ENCODE measurements around the gene C2orf76.
"Not testable (repeated sequence)": the region's sequence is repeated elsewhere in the genome, so short reads cannot be mapped to it uniquely, and the experiment has no call there.

The C2orf76 gene

DNA sequence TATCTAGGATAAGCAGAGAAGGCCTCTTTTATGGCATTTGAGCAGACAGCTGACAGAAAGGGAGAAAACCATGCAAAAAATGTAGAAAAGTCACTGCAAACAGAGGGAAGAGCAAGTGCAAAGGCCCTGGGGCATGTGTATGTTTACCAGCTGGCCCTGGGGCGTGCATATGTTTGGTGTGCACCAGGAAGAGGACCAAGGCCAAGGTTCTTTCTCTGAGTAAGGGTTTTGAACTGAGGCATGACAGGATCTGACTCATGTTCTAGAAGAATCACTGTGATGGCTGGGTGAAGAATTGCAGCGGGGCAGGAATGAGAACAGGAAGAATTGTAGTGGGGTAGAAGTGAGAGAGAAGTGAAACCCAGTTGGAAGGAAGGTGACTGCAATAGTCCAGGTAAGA lies 73.4 kb downstream of the C2orf76 start:
- no peak for DNase-seq

DNA sequence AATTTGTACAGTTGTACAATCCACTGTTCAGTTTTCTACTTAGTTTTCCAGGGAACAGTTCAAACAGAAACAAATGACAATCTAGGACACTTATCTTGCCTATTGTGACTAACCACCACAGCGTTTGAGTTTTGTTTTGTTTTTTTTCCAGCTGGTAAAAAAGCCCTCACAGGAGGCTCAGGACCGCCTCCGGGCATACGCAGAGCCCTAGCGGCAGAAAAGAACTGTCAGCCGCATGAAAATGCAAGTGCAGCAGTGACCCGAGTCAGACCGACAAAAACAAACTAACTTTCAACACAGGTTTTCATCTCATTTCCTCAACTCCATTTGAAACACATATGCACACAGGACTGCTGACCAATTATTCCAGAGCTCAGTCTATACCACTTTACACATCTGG lies 74.4 kb downstream of the C2orf76 start:
- peak; percentile 91 for DNase-seq

DNA sequence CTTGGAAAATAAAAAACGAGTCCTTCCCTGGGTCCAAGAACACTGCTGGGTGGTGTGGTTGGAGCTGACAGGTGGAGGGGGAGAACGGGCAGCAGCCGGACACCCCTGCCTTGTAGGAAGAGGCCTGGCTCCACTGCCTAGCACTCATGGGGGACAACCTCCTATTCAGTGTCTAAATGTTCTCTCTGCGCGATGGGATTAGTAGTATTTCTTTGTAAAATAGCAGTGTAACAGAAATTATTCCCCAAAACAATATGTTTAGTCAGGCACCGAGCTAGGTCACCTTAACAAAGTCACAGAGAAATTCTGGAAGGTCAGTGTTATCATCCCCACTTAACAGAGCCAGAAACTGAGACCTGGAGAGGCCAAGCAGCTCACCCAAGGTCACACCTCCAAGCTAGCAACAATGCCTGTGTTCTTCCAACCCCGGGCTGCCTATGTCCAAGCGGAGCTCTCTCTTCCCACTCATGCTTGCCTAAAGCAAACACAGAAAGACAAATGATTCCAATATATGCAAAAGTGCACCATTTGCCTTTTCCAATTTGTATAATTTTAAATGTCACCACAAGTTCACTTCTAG lies 75.0 kb downstream of the C2orf76 start:
- peak; percentile 93 for DNase-seq

DNA sequence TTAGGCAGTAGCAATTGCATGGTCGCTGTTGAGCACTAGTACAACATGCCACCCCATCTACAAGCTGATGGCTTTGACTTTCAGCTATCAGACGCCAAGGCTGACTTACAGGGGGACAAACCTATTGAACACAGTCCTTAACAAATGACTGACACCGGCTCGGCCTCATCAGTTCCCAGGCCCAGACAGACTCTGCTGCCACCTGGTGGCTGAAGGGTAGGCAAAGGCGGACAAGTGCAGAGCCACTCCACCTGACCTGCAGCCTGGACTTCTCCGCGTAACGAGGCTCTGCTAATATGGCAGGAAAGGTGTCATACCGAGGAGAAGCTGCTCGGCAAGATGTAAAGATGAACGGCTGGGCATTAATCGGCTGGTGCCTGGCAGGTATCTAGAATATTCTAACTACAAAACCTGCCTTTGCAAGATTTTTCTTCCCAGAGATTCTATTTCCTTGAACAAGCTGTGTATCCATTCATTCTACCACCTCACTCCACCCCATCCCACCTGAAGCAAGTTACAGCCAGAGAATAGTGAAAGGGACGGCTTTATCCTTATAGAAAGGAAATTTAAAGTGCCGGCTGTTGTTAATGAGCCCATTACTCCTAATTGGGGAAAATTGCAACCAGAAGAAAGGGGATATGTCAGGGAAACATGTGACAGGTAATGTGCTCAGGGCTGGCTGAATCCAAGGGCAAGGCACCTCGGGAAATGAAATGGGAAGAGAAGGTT lies 75.6 kb downstream of the C2orf76 start:
- peak; percentile 75 for DNase-seq

DNA sequence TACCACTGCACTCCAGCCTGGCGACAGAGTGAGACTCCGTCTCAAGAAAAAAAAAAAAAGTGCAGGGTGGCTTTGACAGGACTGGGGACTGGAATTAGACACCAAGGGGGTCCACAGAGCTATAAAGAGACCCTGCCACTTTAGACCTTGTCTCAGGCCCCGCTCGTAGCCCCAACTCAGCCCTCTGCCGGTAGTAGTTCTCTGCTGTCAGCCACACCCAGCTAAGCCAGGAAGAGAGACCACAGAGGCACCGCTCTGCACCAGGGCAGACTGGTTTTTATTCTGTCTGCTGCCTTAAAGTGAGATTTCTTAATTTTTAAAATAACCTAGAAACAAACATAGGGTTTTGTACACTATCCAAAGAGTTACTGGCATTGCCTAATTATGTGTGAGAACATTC lies 77.0 kb downstream of the C2orf76 start:
- no peak for DNase-seq

DNA sequence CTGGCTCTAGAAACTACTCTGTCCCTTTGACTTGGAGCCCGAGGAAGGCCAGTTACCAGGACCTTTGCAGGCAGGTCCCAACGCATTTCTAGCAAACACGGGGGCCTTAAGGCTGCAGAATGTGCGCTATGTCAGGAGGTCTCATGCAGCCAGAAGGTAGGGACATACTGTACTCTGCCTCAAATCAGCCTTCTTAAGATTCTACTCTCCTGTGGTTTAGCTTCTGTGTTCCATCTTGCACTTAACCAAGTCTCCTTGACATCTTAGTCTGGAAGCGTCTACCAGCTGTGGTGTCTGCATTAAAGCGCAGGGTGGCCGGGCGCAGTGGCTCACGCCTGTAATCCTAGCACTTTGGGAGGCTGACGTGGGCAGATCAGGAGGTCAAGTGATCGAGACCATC lies 77.5 kb downstream of the C2orf76 start:
- no peak for DNase-seq

DNA sequence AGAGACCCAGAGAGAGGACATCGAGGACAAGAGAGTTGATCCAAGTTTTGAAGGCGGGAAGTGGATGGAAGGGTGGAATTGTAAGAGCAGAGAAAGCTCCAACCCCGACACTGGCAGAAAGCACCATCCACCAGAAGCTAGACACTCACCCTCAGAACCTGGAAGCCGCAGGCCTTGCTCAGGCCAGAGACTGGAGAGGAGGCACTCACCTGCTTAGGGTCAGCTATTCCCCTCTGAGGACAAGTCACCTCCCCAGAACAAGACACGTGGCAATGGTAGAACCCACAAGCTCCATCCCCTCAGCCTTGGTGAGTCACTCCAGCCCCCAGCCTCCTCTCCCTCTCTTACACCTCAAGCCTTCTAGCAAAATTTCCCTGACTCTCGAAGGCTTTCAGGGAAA lies 78.1 kb downstream of the C2orf76 start:
- no peak for DNase-seq

DNA sequence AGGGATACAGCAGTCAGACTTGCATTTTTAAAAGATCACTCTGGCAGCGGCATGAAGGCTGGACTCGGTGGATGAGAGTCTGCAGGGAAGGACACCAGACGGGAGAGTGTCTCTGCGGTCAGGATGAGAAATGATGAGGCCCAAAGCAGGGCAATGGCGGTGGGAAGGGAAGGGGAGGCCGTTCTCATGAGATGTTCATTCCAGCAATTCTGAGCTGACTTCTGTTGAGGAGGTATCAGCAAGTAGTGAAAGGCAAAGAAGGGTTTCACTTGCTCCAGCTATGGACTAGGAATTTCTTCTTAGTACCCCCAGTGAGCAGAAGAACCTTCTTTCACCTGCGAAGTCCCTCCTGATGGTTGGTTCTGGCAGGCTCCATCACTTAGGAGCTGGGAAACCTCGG lies 80.0 kb downstream of the C2orf76 start:
- no peak for DNase-seq

DNA sequence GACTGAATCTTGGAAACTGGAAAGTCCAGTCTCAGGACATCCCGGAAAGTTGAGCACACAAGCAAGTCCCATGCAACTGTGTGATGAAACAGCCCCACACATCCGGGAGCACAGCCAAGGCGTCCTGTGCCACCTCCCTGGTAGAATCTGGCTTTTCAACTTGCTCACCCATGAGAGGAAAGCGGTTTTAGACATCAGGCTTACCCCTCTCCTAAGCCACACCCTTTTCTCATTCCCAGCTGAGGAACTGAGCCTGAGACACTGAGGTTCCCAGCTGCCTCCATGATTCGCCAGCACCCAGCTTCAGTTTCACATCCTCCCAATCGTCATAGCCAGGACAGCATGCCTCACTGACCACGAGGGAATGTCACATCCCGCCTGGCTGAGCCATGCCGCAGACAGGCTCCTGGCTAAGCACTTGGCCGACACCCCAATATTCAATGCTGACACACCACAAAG lies 82.7 kb downstream of the C2orf76 start:
- DNase-seq: no peak

DNA sequence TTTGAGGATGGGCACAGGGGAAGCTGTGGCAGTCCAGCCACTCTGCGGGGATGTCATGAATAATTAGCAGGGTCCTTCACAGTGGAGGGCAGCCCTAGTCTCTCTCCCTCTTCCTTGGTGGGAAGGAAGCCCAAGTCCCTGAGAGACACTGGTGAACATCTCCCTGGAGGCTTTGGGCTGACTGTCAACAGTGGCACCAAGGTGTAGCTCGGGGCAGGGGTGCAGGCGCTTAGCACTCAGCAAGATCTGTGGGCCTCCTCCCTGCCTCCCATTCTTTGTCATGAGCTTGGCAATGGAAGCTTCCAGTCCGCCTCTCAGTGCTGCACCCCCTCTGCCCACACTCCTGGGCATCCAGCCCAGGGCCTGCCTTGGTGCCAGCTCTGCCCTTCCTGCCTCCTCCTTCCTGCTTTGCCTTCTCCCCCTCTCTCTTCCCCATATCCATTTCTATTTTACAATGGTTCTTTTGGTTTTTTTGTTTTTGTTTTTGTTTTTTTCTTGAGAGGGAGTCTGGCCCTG lies 83.6 kb downstream of the C2orf76 start:
- DNase-seq: no peak

DNA sequence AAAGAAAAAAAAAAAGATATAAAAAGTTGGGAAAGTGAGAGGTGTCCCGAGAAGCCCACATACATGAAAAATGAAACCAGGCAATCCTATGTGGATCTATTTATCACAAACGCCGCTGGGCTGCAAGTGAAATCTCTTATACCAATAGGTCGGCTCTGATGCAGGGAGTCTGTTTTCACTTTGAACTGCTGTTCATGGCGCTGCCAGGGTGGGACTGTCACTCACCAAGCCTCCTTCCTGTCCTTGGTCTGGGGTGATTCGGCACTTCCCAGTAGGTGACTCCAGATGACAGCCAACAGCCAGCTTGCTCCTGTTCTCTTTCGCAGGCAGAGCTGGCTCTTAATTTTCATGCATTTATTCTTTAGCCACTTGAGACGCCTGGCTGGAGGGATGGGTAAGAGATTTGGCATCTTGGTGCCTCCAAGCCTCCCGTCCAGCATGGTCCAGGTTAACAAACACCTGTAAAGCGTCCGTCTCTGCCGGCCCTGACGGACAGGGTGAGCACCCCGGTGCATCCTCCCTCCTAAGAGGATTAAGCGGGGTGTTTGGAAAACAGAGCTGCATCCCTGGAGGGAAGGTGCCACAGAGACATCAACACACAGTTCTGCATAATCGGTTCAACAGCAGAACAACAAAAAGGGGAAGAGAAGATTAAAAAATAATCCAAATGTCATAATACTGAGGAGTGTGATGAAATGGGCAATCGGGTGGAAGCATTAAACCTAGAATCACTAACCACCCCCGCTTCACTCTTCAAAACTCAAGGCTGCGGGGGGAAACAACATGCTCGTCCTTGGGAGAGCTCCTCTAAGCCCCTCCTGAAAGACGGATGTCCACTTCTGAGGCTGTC lies 84.3 kb downstream of the C2orf76 start:
- DNase-seq: no peak

DNA sequence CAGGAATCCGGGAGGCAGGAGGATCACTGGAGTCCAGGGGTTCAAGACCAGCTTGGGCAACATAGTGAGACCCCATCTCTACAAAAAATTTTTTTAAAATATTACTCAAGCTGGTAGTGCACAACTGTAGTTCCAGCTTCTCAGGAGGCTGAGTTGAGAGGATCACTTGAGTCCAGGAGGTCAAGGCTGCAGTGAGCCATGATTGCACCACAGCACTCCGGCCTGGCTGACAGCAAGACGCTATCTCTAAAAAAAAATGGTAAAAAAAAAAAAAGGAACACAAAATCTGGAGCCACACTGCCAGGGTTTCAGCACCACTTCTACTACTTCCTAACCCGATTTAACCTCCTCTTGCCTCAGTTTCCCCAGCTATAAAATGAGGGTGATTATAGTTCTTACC lies 86.0 kb downstream of the C2orf76 start:
- no peak for DNase-seq

DNA sequence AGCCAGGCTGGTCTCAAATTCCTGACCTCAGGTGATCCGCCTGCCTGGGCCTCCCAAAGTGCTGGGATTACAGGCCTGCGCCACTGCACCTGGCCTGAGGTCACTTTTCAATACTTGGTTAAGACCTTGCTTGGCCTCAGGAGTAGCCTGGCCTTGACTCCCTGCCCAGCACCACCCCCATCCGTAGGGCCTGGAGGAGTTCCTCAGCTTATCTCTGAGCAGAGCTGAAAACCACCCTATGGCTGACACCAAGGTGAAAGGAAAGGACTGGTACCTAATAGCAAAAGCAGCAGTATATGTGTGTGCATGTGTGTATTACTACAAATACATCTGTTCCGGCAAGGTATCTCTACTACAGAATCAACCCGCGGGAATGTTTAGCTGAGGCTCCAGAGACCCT lies 87.0 kb downstream of the C2orf76 start:
- DNase-seq: no peak

DNA sequence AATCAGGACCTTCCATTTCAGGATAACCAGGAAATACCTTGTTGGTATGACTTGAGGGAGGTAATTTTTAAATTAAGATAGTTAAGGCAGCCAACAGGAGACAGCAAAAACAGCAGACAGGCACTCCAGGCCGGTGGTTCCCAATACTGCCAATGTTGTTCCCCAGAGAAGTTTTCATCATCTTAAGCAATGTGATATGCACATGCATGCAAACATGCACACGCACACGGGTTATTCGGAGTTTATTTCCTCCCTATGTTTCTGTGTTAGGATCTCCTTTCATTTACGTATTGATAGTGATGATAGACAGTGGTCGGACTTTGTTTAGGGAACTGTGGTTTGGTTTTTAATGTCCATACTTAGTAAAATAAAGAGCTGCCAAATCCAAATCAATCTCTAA lies 87.7 kb downstream of the C2orf76 start:
- no peak for DNase-seq

DNA sequence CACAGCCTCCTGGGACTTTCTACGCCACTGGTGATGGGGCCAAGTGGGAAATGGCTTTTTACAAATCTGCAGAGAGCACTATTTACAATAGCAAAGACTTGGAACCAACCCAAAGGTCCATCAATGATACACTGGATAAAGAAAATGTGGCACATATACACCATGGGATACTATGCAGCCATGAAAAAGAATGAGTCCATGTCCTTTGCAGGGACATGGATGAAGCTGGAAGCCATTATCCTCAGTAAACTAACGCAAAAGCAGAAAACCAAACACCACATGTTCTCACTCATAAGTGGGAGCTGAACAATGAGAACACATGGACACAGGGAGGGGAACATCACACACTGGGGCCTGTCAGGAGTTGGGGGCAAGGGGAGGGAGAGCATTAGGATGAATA lies 88.2 kb downstream of the C2orf76 start:
- DNase-seq: not testable (repeated sequence)

DNA sequence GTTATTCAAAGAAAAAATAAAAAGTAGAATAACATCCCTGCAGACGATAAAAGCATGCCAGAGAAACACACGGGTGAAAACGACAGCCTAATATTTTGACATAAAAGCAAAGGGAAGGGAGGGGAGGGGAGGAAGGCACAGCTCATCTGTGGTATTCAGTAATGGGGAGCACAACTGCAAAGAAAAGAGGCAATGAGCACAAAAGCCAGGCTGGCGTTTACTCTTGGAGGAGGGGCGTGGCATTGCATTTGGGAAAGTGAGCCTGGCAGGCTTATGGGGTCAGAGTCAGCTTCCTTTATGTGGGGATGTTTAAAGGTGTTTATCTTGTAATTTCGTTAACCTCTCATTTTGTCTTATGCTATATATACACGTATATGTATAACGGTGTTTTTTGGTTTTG lies 89.8 kb downstream of the C2orf76 start:
- no peak for DNase-seq

DNA sequence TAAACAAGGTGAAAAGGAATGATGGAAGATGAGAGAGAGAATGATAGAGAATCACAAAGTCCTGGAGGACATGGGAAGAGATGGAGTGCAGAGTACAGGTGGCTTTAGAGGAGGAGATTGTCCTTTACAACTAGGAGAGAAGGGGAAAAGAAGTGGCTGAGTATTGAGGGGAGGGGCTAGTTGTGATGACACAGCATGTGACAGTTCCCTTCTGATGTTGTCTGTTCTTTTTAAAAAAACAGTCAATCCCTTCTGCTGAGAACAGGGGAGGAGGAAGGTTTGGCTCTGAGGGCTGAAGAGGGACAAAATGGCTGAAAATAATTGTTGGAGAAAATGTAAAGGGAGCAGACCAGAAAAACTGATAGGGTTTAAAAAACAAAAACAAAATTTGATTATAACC lies 99.0 kb downstream of the C2orf76 start:
- no peak for DNase-seq

DNA sequence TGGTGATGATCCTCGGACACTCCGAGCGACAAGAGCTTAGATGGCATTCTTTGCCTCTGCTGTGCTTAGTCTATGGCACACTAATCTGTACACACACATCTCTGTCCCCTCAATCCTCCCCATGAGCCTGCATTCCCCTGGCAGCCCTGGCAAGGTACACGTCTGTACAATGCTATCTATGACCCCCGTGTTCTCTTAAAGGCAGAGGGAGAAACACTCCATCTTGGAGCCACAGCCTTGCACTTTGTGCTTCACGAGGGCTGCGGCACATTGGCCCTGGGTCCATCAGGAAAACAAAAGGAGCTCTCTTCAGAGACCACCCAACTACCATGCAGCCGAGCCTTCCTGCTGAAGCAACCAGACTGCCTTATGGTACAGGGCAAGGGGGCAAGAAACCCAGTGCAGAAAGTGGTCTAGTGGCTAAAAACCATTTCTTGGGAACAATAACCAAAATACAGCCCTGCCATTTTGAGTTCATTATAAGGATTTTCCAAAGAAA lies 100.5 kb downstream of the C2orf76 start:
- DNase-seq: no peak

DNA sequence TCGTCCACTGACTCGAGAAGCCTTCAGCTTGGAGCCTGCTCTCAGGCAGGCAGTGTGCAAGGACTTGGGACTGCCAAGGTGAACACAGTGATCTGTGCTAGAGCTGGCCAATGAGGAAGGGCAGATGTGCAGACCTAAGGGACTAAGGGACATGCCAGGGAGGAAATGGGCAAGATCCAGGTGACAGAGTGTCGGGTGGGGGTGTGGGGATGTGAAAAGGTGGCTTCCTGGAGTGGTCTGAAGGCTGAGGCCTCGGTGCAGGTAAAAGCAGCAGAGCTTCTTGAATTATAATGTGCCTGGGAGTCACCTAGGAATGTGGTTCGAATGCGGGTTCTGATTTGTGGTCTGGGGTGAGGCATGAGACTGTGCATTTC lies 101.0 kb downstream of the C2orf76 start:
- DNase-seq: no peak

DNA sequence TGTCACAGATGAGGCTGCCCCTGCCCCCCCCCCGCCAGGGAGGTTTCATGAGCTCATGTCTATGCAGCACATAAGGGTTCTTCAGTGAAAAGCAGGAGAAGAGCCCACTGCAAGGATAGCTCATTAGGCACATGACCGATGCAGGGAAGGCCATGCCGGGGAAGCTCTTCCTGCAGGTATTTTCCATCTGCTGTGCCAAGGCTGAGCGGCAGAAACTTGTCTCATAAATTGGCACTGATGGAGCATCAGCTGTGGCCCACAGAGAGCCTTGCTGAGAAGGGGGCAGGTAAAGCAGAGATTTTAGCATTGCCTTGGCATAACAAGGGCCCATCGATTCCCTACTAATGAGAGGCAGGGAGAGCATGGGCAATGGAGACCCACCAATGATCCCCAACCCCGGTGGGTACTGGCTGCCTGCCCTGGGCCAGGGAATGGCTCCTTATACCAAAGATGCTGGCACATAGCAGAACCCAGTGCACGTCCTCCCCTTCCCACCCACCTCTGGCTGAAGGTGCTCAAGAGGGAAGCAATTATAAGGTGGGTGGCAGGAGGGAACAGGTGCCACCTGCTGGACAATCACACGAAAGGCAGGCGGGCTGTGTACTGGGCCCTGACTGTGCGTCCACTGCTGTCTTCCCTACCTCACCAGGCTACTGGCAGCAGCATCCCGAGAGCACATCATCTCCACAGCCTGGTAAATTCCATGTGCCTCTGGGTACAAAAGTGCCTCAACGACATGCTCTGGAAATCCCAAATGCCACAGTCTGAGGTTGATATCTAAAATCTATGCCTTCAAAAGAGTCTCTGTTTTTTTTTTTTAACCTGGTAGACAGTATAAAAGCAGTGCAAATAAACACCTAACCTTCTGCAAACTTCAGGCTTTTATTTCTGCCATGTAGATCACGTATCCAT lies 101.6 kb downstream of the C2orf76 start:
- DNase-seq: peak; percentile 55

DNA sequence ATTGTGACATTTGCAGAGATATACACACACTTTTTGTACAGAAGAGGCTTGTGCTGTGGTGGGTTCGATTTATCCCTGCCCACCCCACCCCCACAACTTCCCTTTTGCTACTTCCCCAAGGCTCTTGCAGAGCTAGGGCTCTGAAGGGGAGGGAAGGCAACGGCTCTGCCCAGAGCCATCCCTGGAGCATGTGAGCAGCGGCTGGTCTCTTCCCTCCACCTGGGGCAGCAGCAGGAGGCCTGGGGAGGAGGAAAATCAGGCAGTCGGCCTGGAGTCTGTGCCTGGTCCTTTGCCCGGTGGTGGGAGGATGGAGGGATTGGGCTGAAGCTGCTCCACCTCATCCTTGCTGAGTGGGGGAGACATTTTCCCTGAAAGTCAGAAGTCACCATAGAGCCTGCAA lies 103.0 kb downstream of the C2orf76 start:
- DNase-seq: no peak

DNA sequence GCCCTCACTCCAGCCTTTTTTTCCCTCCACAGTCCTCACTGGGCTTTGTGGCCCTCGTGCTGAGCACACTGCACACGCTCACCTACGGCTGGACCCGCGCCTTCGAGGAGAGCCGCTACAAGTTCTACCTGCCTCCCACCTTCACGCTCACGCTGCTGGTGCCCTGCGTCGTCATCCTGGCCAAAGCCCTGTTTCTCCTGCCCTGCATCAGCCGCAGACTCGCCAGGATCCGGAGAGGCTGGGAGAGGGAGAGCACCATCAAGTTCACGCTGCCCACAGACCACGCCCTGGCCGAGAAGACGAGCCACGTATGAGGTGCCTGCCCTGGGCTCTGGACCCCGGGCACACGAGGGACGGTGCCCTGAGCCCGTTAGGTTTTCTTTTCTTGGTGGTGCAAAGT lies 103.6 kb downstream of the C2orf76 start:
- DNase-seq: no peak

Measured in NCI-H526 treated with DMSO at 0.1 percent for 48 hours (cell line).